Activated CD8-positive, alpha-beta memory T cell treated with anti-CD3 and anti-CD28 coated beads, Interleukin-2, amount 50 U/mL, for 24 hours (primary cell): ENCODE results near the gene CC2D1A.

Experiments
- DNase-seq: peaks from one replicate; pipeline ENCODE4 v3.0.0-alpha.2; 2020; ENCODE audit errors: extremely low read depth

The CC2D1A gene

GRCh38 chr19:13937479-13938300 is 31.7 kb downstream of the CC2D1A start:
- DNase-seq: no peak

GRCh38 chr19:13938301-13939064 is 32.5 kb downstream of the CC2D1A start, which contains the start of gene PODNL1:
PODNL1 (minus strand) TSS chr19:13938417; CDS start chr19:13938181, 236 bp downstream.
- DNase-seq: no peak

GRCh38 chr19:13942023-13942684 is 36.2 kb downstream of the CC2D1A start:
- no peak for DNase-seq

GRCh38 chr19:13946414-13946813 is 40.4 kb downstream of the CC2D1A start:
- no peak for DNase-seq

GRCh38 chr19:13951043-13951442 is 45.0 kb downstream of the CC2D1A start:
- no peak for DNase-seq

- no peak for DNase-seq
These were observed 45.8 kb downstream of the CC2D1A start for GRCh38 chr19:13951799-13952153.

GRCh38 chr19:13952154-13952930 is 46.3 kb downstream of the CC2D1A start, which contains the start of gene DCAF15:
DCAF15 (plus strand) TSS chr19:13952509; CDS start chr19:13952513, 4 bp downstream.
- peak; percentile 97 for DNase-seq

GRCh38 chr19:13952931-13953531 is 47.0 kb downstream of the CC2D1A start:
- DNase-seq: no peak

- DNase-seq: no peak
These were observed 48.2 kb downstream of the CC2D1A start for GRCh38 chr19:13954185-13954584.

GRCh38 chr19:13955662-13956364 is 49.8 kb downstream of the CC2D1A start:
- no peak for DNase-seq

GRCh38 chr19:13956365-13956744 is 50.4 kb downstream of the CC2D1A start:
- DNase-seq: no peak

- no peak for DNase-seq
These were observed 51.0 kb downstream of the CC2D1A start for GRCh38 chr19:13957051-13957450.

GRCh38 chr19:13958043-13958442 is 52.0 kb downstream of the CC2D1A start:
- no peak for DNase-seq

- DNase-seq: no peak
These were observed 53.4 kb downstream of the CC2D1A start for GRCh38 chr19:13959141-13959961.

GRCh38 chr19:13959962-13960862 is 54.2 kb downstream of the CC2D1A start:
- DNase-seq: no peak

- DNase-seq: no peak
These were observed 55.1 kb downstream of the CC2D1A start for GRCh38 chr19:13960863-13961784.
